Stimulated activated CD4-positive, alpha-beta T cell treated with anti-CD3 and anti-CD28 coated beads, TNF-alpha, amount 100 ng/mL, for 4 hours (primary cell): ENCODE results near the gene THY1.
"Not testable (repeated sequence)": the region's sequence is repeated elsewhere in the genome, so short reads cannot be mapped to it uniquely, and the experiment has no call there.

ENCODE experiments used
- DNase-seq, 3 experiments: peaks; one replicate each; pipeline ENCODE4 v3.0.0-alpha.2; 2020; ENCODE audit warnings: low read depth in 3 of 3

THY1 gene

DNA sequence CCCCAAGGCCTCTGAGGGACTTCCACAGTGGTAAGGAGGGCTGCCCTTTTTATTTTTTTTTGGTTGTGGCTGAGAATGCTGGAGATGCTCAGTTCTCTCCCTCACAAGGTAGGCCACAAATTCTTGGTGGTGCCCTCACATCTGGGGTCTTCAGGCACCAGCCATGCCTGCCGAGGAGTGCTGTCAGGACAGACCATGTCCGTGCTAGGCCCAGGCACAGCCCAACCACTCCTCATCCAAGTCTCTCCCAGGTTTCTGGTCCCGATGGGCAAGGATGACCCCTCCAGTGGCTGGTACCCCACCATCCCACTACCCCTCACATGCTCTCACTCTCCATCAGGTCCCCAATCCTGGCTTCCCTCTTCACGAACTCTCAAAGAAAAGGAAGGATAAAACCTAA is 4.2 kb downstream of the THY1 start:
- no peak for DNase-seq

DNA sequence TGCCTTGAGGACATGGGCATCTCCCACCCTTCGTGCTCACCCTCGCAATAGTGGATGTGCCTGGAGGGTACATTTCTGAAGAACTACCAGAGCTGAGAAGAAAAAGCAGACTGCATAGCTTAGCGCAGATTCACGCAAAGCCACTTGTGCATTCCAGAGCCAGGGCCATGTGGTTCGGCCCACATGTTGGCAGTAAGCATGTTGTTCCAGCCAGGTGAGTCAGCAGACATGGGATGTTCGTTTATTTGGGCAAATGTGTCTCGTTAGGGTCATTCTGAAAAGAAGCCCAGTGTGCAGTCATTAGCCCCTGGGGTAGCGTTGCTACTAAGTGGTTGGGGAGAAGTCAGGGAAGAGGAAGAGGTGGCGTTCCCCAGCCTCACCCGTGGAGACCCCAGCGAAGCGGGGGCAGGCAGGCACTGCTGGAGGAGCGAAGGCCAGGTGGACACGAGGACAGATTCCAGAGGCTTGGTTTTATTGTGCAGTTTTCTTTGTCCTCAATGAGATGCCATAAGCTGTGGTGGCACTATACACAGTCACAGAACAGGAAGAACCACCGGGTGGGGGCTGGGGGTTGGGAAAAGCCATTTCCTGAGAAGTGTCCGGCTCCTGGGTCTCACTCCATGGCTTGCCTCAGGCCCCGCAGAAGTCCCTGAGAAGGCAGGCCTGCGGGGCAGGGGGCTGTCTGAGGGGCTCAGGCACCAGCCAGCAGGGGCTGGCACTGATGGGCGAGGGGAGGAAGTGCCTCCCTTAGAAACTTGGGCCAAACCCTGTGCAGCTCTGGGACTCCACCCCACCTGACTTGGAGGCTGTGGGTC is 5.0 kb downstream of the THY1 start:
- DNase-seq = no peak

- DNase-seq = no peak
Measured at GRCh38 chr11:119416606-119417580, 6.1 kb downstream of the THY1 start.

DNA sequence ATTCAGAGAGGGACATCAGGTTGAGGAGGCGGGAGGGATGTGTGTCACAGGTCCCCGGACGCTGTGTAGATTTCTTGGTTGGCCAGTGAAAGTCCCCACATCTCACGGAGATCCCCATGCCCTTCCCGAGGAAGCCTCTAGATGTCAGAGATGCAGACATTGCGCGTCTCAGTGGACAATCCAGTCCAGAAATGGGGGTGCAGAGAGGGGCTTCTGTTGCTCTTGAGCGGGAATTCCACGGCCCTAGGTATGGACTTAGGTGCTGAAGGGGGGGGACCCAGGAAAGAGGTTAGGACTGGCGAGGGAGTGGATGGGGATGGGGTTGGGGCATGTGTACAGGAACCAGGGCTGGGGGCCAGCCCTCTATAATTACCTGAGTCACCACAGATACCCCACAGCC is 7.0 kb downstream of the THY1 start:
- no peak for DNase-seq

DNA sequence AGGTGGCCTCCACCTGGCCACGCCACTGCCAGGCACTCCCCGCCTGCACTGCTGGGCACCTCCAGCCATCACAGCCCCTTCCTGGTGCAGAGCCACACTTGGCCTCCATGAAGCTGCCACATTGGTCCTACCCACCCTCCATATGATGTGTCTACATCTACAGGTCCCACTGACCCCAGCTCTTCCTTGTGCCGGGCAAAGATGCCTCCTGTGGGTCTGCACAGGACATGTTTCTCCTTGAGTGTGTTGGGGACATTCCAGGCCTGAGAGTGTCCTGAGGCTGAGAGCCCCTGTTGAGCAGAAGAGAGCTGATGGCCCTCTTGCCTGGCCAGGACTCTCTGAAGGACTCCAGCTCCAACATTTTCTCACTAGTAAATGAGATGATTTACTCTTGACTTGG is 7.5 kb downstream of the THY1 start:
- DNase-seq = no peak

GRCh38 chr11:119414734-119415133 is 8.2 kb downstream of the THY1 start:
- DNase-seq = no peak

DNA sequence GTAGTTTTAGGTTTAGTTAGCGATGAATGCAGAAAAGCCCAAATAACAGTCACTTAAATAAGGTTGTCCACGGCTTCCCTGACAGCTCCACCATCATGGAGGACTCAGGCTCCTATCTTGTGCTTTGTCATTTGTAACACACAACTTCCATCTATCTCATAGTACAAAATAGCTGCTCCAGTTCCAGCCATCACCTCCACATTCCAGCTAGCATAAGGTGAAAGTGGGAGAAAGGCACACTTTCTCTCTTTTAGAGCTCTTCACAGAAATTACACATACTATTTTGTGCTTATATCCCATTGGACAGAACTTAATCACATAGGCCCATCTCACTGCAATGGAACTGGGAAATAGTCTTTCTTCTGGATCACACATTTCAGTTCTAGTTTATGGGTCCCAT is 8.7 kb downstream of the THY1 start:
- DNase-seq = no peak

GRCh38 chr11:119412072-119412471 is 10.9 kb downstream of the THY1 start:
- DNase-seq = no peak

DNA sequence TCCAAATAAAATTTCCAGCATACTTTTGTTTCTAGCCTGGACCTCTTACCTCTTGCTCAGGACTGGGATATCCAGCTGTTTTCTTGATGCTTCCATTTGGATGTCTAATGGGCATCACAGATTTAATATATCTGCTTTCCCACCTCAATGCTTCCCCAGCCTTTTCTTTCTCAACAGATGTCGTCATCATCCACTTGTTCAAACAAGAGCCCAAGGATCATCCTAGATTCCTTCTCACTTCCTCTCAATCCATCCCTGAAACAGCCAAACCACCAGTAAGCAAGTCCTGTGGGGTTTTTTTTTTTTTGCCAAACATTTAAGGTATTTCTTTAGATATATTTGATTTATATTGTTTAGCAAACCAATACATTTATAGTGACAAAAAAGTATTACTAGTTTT is 12.5 kb downstream of the THY1 start:
- DNase-seq = no peak

DNA sequence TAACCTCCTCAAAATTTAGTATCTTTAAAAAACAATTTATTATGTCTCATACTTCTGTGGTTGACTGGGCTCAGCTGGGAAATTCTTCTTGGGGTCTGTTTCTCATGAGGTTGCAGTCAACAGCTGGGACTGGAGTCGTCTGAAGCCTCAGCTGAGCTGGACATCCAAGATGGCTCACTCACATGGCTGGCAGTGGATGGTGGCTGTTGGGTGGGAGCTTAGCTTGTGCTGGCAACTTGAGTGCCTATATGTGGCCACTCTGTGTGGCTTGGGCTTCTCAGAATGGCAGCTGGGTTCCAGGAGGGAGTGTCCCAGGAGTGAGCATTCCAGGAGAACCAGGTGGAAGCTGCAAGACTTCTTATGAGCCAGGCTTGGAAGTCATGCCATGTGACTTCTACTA is 13.2 kb downstream of the THY1 start:
- no peak for DNase-seq

- DNase-seq = no peak
Measured at GRCh38 chr11:119406005-119406404, 17.0 kb downstream of the THY1 start.

DNA sequence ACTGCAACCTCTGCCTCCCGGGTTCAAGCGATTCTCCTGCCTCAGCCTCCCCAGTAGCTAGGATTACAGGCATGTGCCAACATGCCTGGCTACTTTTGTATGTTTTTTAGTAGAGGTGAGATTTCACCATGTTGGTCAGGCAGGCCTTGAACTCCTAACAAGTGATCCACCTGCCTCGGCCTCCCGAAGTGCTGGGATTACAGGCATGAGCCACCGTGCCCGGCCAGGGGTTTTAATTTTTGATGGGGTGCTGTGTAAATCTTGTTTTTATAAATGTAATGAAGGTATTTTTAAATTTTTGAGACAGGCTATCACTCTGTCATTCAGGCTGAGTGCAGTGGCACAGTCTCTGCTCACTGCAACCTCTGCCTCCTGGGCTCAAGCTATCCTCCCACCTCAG is 17.5 kb downstream of the THY1 start:
- not testable (repeated sequence) for DNase-seq

GRCh38 chr11:119404872-119405271 is 18.1 kb downstream of the THY1 start:
- DNase-seq = no peak

- DNase-seq = no peak
Measured at GRCh38 chr11:119403021-119403420, 20.0 kb downstream of the THY1 start.

DNA sequence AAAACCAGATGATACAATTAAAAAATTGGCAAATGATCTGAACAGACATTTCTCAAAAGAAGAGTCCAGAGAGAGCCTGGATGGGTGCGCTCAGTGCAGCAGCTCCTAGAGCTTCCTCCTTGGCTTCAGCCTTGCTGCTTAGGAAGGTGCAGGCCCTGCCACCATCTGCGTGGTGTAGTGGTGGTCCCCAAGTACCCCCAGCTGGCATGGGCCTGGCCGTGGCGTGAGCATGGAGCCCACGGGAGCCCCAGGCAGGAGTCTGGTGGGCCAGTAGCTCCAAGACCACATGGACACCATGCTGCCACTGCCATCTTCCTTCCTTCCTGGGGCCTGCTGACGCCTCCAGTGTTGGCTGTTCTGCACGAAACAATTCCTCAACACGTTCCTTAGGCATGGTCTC is 20.5 kb downstream of the THY1 start:
- DNase-seq = no peak

DNA sequence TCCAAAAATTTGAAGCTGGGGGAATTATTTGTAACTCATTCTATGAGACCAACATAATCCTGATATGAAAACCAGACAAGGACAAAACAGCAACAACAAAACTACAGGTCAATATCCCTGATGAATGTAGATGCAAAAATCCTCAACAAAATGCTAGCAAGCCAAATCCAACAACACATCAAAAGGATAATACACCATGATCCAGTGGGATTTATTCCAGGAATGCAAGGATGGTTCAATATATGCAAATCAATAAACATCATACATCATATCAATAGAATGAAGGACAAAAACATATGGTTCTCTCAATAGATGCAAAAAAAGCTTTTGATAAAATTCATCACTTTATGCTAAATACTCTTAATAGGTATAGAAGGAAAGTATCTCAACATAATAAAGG is 22.1 kb downstream of the THY1 start:
- no peak for DNase-seq

GRCh38 chr11:119397740-119398139 is 25.2 kb downstream of the THY1 start:
- DNase-seq = no peak

DNA sequence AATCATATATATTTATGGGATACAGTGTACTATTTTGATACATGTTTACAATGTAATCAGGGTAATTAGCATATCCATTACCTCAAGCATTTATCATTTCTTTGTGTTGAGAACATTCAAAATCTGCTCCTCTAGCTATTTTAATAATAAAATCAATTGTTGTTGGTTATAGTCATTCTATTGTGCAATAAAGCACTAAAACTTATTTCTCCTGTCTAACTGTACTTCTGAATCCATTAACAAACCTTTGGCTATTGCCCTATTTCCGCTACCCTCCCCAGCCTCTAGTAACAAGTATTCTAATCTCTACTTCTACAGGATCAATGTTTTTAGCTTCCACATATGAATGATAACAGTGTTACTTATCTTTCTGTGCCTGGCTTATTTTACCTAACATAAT is 26.1 kb downstream of the THY1 start:
- DNase-seq = no peak

DNA sequence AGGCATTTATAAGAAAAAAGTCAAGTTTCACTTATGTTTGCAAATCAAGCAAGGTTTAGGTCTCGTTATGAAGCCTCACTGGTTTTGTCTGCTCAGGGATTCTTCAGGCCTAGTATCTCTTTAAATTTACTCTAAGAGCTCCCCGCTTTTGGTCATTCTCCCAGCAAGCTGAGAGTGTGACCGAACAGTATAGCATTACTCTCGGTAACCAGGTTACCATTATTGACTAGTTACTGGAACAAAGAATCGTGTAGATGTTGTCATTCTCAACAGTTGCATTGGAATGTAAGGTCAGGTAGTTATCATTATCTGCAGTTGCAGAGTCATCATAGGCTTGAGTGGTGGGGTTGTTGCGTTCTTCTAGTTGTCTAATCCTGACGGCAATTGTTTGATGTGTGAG is 31.7 kb downstream of the THY1 start:
- DNase-seq = no peak

DNA sequence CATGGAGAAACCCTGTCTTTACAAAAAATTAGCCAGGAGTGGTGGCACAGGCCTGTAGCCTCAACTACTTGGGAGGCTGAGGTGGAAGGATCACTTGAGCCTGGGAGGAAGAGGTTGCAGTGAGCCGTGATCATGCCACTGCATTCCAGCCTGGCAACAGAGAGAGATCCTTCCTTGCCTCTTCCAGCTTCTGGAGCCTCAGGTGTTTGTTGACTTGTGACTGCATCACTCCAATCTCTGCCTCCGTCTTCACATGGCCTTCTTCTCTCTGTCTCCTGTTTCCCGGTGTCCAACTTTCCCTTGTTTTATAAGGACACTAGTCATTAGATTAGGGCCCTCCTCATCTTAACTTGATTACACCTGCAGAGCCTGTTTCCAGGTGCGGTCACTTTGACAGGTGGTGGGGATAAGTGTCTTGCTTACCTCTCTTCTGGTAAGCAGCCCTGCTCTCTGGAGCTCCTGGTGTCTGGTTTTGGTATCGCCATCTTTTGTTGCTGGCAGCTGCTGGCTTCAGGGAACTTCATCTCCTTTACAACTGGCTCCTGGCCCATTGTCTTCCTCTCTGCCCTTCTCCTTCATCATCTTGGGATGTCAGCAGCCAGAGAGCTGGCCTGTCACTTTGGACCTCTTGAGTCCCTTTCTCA is 33.2 kb downstream of the THY1 start:
- no peak for DNase-seq

DNA sequence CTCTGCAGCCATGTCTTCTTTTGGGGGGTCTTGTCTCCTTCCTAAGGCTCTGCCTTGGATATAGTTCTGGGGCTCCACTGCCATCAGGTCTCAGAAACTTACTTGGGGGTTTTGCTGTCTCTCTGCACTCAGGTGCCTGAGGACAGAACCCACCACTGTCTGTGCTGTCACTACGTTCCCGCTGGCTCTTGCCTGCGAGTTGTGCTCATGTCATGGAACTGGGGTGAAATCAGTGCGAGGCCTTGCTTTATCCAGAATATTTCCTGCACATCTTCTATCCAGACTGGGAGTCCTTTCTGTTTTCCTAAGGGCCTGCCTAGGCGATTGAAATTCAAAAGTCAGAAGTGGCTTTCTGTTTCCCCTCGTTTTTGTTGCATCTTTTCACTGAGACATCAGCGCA is 34.9 kb downstream of the THY1 start:
- DNase-seq = no peak

- no peak for DNase-seq
Measured at GRCh38 chr11:119384332-119384731, 38.6 kb downstream of the THY1 start.
